ENCODE measurements around the gene STK10. TPM values are rescaled to one million over a fixed set of nuclear protein-coding genes. Genes with fewer than 3 reads are reported as not detected.

Gene STK10
- total RNA-seq, 1 donor: 27.1 TPM

DNA sequence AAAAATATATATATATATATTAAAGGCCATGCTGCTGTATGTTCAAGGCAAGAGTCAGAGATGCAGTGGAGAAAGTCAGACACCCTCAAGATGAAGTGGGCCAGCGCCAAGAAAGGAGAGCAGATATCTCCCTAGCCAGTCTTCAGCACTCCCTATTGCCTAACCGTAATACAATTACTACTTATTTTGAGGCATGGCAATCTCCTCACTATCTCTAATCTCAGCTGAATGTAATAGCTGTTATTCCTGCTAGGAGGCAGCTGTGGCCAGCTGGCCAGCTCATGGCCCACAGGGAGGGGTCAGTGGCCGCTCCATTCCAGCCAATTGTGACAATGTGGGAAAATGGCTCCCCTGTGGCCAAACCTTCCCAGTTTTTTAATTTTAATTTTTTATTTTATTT, 94.1 kb downstream of the STK10 start:
- Histone ChIP-seq H3K79me2 (ENCODE audit: insufficient read depth, low read length) (peaks cover 9% of the 10 kb centered on the region), H4K20me1 (ENCODE audit: insufficient read depth, low read length) (peaks cover 13% of the 10 kb centered on the region), H3K9me3 (ENCODE audit: low read depth, low read length) (no peaks in the 10 kb centered on the region), H3K4me2 (ENCODE audit: insufficient read depth, low read length) (no peak overlapping the region), H3K27ac (ENCODE audit: low read depth, low read length) (no peak overlapping the region), H2AFZ (ENCODE audit: low read length) (no peak overlapping the region), H3K4me3 (ENCODE audit: insufficient read depth, low read length) (no peak overlapping the region), H3K27me3 (ENCODE audit: insufficient read depth, low read length) (no peaks in the 10 kb centered on the region), H3K4me1 (ENCODE audit: insufficient read depth, low read length) (peaks cover 10% of the 10 kb centered on the region), H3K36me3 (ENCODE audit: insufficient read depth, low read length) (peaks cover 31% of the 10 kb centered on the region)
- TF ChIP-seq, protein P1, sequence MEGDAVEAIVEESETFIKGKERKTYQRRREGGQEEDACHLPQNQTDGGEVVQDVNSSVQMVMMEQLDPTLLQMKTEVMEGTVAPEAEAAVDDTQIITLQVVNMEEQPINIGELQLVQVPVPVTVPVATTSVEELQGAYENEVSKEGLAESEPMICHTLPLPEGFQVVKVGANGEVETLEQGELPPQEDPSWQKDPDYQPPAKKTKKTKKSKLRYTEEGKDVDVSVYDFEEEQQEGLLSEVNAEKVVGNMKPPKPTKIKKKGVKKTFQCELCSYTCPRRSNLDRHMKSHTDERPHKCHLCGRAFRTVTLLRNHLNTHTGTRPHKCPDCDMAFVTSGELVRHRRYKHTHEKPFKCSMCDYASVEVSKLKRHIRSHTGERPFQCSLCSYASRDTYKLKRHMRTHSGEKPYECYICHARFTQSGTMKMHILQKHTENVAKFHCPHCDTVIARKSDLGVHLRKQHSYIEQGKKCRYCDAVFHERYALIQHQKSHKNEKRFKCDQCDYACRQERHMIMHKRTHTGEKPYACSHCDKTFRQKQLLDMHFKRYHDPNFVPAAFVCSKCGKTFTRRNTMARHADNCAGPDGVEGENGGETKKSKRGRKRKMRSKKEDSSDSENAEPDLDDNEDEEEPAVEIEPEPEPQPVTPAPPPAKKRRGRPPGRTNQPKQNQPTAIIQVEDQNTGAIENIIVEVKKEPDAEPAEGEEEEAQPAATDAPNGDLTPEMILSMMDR (IDR thresholded peaks at IDR 0.05; ENCODE audit: extremely low read depth, low read depth, low read length): peak; percentile 11
- peak; percentile 80 for DNase-seq (ENCODE audit: insufficient read length, low spot score, missing footprints)

DNA sequence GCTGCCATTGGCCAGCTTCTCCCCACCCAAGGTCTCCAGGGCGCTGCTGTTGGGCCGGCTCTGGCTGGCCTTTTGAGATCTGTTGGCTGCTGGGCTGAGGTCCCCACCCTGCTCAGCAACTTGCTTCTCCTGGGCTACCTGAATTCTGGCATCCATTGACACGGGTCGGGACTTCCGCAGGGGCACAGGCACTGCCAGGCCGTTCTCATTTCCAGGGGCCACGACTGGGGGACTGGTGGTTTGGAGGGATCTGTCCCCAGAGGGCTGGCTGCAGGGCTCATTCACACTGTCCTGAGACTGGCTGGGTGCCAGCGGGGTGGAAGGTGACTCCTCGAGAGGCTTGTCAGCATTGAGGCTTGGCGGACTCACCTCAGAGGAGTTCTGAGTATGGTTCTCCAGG, 94.5 kb downstream of the STK10 start:
- no peaks in the 10 kb centered on the region for H3K9me3 ChIP-seq (ENCODE audit: low read depth, low read length)
- TF ChIP-seq, protein P1 (IDR thresholded peaks at IDR 0.05; ENCODE audit: extremely low read depth, low read depth, low read length): no peak
- no peak overlapping the region for H3K27ac ChIP-seq (ENCODE audit: low read depth, low read length)
- H3K36me3 ChIP-seq (ENCODE audit: insufficient read depth, low read length): peaks cover 31% of the 10 kb centered on the region
- no peaks in the 10 kb centered on the region for H3K27me3 ChIP-seq (ENCODE audit: insufficient read depth, low read length)
- DNase-seq (ENCODE audit: insufficient read length, low spot score, missing footprints): no peak
- H3K4me1 ChIP-seq (ENCODE audit: insufficient read depth, low read length): peaks cover 10% of the 10 kb centered on the region
- H2AFZ ChIP-seq (ENCODE audit: low read length): no peak overlapping the region
- no peak overlapping the region for H3K4me3 ChIP-seq (ENCODE audit: insufficient read depth, low read length)
- peaks cover 13% of the 10 kb centered on the region for H4K20me1 ChIP-seq (ENCODE audit: insufficient read depth, low read length)
- peaks cover 6% of the 10 kb centered on the region for H3K79me2 ChIP-seq (ENCODE audit: insufficient read depth, low read length)
- H3K4me2 ChIP-seq (ENCODE audit: insufficient read depth, low read length): no peak overlapping the region

DNA sequence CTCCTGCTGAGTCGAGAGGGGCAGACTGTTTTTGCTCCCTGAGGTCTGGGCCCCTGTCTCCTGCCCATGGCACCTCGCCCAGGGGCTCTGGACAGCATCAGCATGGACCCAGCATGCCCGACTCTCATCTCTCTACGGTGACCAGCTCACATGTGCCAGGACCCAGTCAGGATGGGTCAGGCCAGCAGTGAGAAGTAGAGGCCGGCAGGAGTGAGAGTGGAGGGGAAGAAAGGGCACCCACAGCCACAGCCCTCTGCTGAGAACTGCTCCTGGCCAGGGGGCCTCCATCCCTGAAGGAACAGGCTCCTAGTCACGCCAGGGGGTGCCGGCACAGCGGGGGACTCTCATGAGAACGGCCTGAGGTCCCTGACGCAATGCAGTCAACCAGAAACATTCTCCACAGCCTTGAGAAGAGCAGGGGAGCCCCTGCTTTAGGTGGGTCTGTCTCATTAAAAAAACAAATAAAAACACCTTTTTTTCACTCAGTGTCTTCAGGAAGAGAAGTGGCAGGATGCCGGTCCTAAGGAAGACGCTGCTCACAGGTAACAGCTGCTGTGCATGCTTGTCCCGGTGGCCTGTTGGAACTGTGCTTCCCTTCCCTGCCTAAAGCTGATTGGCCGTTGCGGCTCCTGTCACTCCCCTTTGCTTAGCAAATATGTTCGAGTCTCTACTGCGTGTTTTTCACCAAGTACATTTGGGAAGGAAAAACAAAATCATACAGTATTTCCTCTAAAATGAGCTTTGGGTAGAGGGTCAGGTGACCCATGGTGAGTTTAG, 95.9 kb downstream of the STK10 start:
- Histone ChIP-seq H3K9me3 (ENCODE audit: low read depth, low read length) (no peaks in the 10 kb centered on the region), H3K79me2 (ENCODE audit: insufficient read depth, low read length) (no peaks in the 10 kb centered on the region), H3K4me3 (ENCODE audit: insufficient read depth, low read length) (no peak overlapping the region), H3K4me1 (ENCODE audit: insufficient read depth, low read length) (peaks cover 10% of the 10 kb centered on the region), H4K20me1 (ENCODE audit: insufficient read depth, low read length) (peaks cover 13% of the 10 kb centered on the region), H3K4me2 (ENCODE audit: insufficient read depth, low read length) (no peak overlapping the region), H3K27ac (ENCODE audit: low read depth, low read length) (no peak overlapping the region), H3K27me3 (ENCODE audit: insufficient read depth, low read length) (no peaks in the 10 kb centered on the region), H3K36me3 (ENCODE audit: insufficient read depth, low read length) (peaks cover 31% of the 10 kb centered on the region), H2AFZ (ENCODE audit: low read length) (no peak overlapping the region)
- DNase-seq (ENCODE audit: insufficient read length, low spot score, missing footprints): peak; percentile 13
- TF ChIP-seq, protein P1 (IDR thresholded peaks at IDR 0.05; ENCODE audit: extremely low read depth, low read depth, low read length): no peak

DNA sequence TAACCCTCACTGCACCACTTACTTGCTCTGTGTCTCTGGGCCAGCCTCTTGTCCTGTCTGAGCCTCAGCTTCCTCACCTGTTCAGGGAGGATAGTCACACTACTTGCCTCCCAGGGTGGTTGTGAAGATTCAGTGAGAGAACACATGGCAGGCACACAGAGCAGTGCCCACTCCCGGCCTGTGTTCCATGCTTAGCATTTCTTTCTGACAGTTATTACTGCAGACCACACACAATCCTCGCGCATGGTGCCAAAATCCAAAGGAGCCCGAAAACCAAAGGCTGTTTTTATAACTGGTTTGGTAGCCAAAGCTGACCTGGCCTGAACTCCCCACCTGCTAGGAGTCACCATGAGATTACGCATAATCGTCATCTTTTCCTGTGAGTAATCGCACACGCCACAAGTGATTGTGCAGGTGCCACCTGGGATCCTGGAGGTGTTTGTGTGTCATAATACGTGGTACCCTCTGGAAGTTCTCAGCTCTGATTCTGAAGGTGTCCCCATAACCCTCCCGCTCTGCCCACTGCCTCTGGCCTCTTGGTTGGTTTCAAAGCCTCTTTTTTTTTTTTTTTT, 97.0 kb downstream of the STK10 start:
- no peaks in the 10 kb centered on the region for H3K9me3 ChIP-seq (ENCODE audit: low read depth, low read length)
- TF ChIP-seq, protein P1 (IDR thresholded peaks at IDR 0.05; ENCODE audit: extremely low read depth, low read depth, low read length): no peak
- peaks cover 6% of the 10 kb centered on the region for H3K4me1 ChIP-seq (ENCODE audit: insufficient read depth, low read length)
- DNase-seq (ENCODE audit: insufficient read length, low spot score, missing footprints): peak; percentile 64
- no peak overlapping the region for H3K4me3 ChIP-seq (ENCODE audit: insufficient read depth, low read length)
- no peak overlapping the region for H3K27ac ChIP-seq (ENCODE audit: low read depth, low read length)
- H3K79me2 ChIP-seq (ENCODE audit: insufficient read depth, low read length): no peaks in the 10 kb centered on the region
- H4K20me1 ChIP-seq (ENCODE audit: insufficient read depth, low read length): peaks cover 7% of the 10 kb centered on the region
- peaks cover 28% of the 10 kb centered on the region for H3K36me3 ChIP-seq (ENCODE audit: insufficient read depth, low read length)
- H2AFZ ChIP-seq (ENCODE audit: low read length): no peak overlapping the region
- H3K4me2 ChIP-seq (ENCODE audit: insufficient read depth, low read length): no peak overlapping the region
- H3K27me3 ChIP-seq (ENCODE audit: insufficient read depth, low read length): no peaks in the 10 kb centered on the region
